Neural progenitor cell (in vitro differentiated cells): ENCODE results near the gene WDR72. TPM values are rescaled to one million over a fixed set of nuclear protein-coding genes. Genes with fewer than 3 reads are reported as not detected.

Experiments
- DNase-seq: peaks from one replicate; pipeline ENCODE4 v3.0.0-alpha.2; 2016; ENCODE audit warnings: low spot score
- H2AFZ ChIP-seq: fragments of 200-600 bp; sonication (generic); replicated peaks from 2 replicates; pipeline ENCODE4 v1.6.1; 2016; ENCODE audit warnings: antibody characterized with exemption
- H3F3A ChIP-seq: fragments of 200-600 bp; sonication (generic); 2 replicates; pipeline ENCODE4 v1.6.1; 2016; ENCODE audit warnings: antibody characterized with exemption, low read depth
- H3K27ac ChIP-seq: fragments of 200-600 bp; sonication (generic); 2 replicates; pipeline ENCODE4 v1.5.1; 2016; ENCODE audit warnings: mild to moderate bottlenecking
- H3K27me3 ChIP-seq: fragments of 200-600 bp; sonication (generic); 2 replicates; pipeline ENCODE4 v1.6.1; 2016; ENCODE audit warnings: mild to moderate bottlenecking, moderate library complexity
- H3K36me3 ChIP-seq: fragments of 200-600 bp; sonication (generic); 2 replicates; pipeline ENCODE4 v1.5.1; 2016
- H3K4me1 ChIP-seq: fragments of 200-600 bp; sonication (generic); 2 replicates; pipeline ENCODE4 v1.6.1; 2016; ENCODE audit warnings: mixed run types
- H3K4me2 ChIP-seq: fragments of 200-600 bp; sonication (generic); 2 replicates; pipeline ENCODE4 v1.6.1; 2016
- H3K4me3 ChIP-seq: fragments of 200-600 bp; sonication (generic); 2 replicates; pipeline ENCODE4 v1.5.1; 2016
- H3K79me2 ChIP-seq: fragments of 200-600 bp; sonication (generic); 2 replicates; pipeline ENCODE4 v1.6.1; 2016; ENCODE audit warnings: low read depth
- H3K9ac ChIP-seq: fragments of 200-600 bp; sonication (generic); 2 replicates; pipeline ENCODE4 v1.6.1; 2016
- H3K9me3 ChIP-seq: fragments of 200-600 bp; sonication (generic); 2 replicates; pipeline ENCODE4 v1.5.1; 2016; ENCODE audit warnings: low read depth
- H4K20me1 ChIP-seq: fragments of 200-600 bp; sonication (generic); 2 replicates; pipeline ENCODE4 v1.6.1; 2016; ENCODE audit warnings: low read depth
- H3K27ac Mint-ChIP-seq: 3 replicates; pipeline ENCODE4 v1.8.0; 2021; ENCODE audit warnings: mixed read lengths
- H3K27me3 Mint-ChIP-seq: 2 replicates; pipeline ENCODE4 v1.8.0; 2022; ENCODE audit warnings: low read depth, mild to moderate bottlenecking, inconsistent platforms, moderate library complexity, mixed read lengths; ENCODE audit not compliant: insufficient read depth
- H3K36me3 Mint-ChIP-seq: 3 replicates; pipeline ENCODE4 v1.8.0; 2021; ENCODE audit warnings: mixed read lengths
- H3K4me1 Mint-ChIP-seq: 3 replicates; pipeline ENCODE4 v1.8.0; 2021; ENCODE audit warnings: mixed read lengths
- H3K4me3 Mint-ChIP-seq: 3 replicates; pipeline ENCODE4 v1.8.0; 2021; ENCODE audit warnings: mild to moderate bottlenecking, moderate library complexity, mixed read lengths
- H3K9me3 Mint-ChIP-seq: 3 replicates; pipeline ENCODE4 v1.8.0; 2020; ENCODE audit warnings: mixed read lengths
- EZH2 ChIP-seq: fragments of 200-600 bp; sonication (generic); IDR thresholded peaks from 2 replicates; pipeline ENCODE4 v1.6.1; 2017; ENCODE audit warnings: antibody characterized with exemption, mild to moderate bottlenecking, moderate library complexity
- EZH2phosphoT487 ChIP-seq: fragments of 200-600 bp; sonication (generic); IDR thresholded peaks from 2 replicates; pipeline ENCODE4 v1.6.1; 2017; ENCODE audit warnings: antibody characterized with exemption
- total RNA-seq: library from RNA; depleted of rRNA; stranded (reverse); fragments of >200 nt; gene quantifications from 2 replicates; pipeline ENCODE4 v1.2.3, GENCODE V29; 2015; ENCODE audit warnings: low replicate concordance
- TF ChIP-seq, protein P1 (sequence below): fragments of 200-600 bp; sonication (generic); IDR thresholded peaks from 2 replicates; pipeline ENCODE4 v1.5.1; 2017; ENCODE audit warnings: antibody characterized with exemption, mild to moderate bottlenecking

WDR72 gene
- total RNA-seq, 1 donor from 2014 or later, result 4.6 TPM

DNA sequence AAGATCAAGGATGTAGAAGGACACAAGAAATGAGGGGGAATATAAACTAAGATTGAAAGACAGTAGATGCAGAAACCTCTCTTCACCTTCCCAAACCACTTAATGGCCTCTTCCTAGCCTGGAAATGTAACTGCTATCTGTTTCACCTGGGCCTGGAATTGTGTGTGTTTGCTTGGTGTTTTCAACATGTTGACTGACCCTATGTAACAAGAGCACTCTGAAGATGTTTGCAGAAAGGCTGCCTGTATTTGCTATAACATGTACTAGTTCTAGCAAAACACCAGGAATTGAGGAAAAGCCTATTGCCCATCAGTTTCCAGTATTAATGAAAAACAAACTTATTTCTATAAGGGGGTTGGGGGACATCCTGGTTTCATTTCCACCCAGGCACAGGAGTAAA lies 248.3 kb downstream of the WDR72 start:
- no peaks in the 10 kb centered on the region for H3K27me3 ChIP-seq
- H4K20me1 ChIP-seq, result no peaks in the 10 kb centered on the region
- H3K27ac ChIP-seq, result no peak overlapping the region
- no peak overlapping the region for H3K4me3 ChIP-seq
- no peaks in the 10 kb centered on the region for H3K36me3 ChIP-seq
- peaks cover 4% of the 10 kb centered on the region for H3K4me1 Mint-ChIP-seq
- H3K79me2 ChIP-seq, result no peaks in the 10 kb centered on the region
- TF ChIP-seq EZH2 (no peak), EZH2phosphoT487 (no peak)
- TF ChIP-seq, protein P1, sequence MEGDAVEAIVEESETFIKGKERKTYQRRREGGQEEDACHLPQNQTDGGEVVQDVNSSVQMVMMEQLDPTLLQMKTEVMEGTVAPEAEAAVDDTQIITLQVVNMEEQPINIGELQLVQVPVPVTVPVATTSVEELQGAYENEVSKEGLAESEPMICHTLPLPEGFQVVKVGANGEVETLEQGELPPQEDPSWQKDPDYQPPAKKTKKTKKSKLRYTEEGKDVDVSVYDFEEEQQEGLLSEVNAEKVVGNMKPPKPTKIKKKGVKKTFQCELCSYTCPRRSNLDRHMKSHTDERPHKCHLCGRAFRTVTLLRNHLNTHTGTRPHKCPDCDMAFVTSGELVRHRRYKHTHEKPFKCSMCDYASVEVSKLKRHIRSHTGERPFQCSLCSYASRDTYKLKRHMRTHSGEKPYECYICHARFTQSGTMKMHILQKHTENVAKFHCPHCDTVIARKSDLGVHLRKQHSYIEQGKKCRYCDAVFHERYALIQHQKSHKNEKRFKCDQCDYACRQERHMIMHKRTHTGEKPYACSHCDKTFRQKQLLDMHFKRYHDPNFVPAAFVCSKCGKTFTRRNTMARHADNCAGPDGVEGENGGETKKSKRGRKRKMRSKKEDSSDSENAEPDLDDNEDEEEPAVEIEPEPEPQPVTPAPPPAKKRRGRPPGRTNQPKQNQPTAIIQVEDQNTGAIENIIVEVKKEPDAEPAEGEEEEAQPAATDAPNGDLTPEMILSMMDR, result no peak
- no peak overlapping the region for H3K27ac Mint-ChIP-seq
- H3K27me3 Mint-ChIP-seq, result peaks cover 2% of the 10 kb centered on the region
- H3F3A ChIP-seq, result no peaks in the 10 kb centered on the region
- H3K9me3 Mint-ChIP-seq, result peaks cover 4% of the 10 kb centered on the region
- no peak overlapping the region for H3K4me3 Mint-ChIP-seq
- H3K9me3 ChIP-seq, result no peaks in the 10 kb centered on the region
- no peak overlapping the region for H3K4me2 ChIP-seq
- H3K9ac ChIP-seq, result no peak overlapping the region
- no peak for DNase-seq
- H3K36me3 Mint-ChIP-seq, result no peaks in the 10 kb centered on the region
- no peaks in the 10 kb centered on the region for H3K4me1 ChIP-seq
- H2AFZ ChIP-seq, result no peak overlapping the region

DNA sequence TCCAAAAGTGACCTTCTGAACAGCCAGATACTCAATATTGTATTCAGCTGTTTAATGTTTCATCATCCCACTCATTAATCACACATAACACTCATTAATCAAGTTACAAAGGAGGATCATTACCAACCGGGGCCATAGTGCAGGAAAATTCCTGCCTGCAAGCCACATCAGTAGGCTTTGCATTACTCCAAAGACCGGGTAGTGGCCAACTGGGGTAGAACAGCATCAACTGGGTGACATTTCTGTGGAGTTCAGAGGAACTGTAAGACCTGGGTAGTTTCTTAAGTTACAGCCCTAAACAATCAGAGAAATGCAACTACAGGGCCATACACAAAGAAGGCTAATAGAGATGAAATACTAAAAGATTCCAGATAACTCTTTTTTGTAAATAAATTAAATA lies 253.1 kb downstream of the WDR72 start:
- Histone ChIP-seq H4K20me1 (no peaks in the 10 kb centered on the region), H3K27ac (no peak overlapping the region), H3K27me3 (no peaks in the 10 kb centered on the region), H3K9me3 (no peaks in the 10 kb centered on the region), H3K36me3 (no peaks in the 10 kb centered on the region), H3K9ac (no peak overlapping the region), H3K4me3 (no peak overlapping the region), H2AFZ (no peak overlapping the region), H3F3A (no peaks in the 10 kb centered on the region), H3K79me2 (no peaks in the 10 kb centered on the region), H3K4me2 (no peak overlapping the region), H3K4me1 (no peaks in the 10 kb centered on the region)
- Mint-ChIP-seq H3K9me3 (peaks cover 4% of the 10 kb centered on the region), H3K27me3 (peaks cover 4% of the 10 kb centered on the region), H3K4me3 (no peak overlapping the region), H3K36me3 (no peaks in the 10 kb centered on the region), H3K4me1 (peaks cover 2% of the 10 kb centered on the region), H3K27ac (no peak overlapping the region)
- DNase-seq, result no peak
- no peak for TF ChIP-seq EZH2
- TF ChIP-seq, protein P1, result no peak
- no peak for TF ChIP-seq EZH2phosphoT487

DNA sequence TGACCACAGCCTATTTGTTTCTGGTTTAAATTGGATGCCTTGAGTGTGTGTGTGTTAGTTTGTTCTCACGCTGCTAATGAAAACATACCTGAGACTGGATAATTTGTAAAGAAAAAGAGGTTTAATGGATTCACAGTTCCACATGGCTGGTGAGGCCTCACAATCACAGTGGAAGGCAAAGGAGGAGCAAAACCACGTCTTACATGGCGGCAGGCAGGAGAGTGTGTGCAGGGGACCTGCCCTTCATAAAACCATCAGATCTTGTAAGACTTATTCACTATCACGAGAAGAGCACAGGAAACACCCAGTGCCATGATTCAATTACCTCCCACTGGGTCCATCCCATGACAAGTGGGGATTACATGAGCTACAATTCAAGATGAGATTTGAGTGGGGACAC lies 260.5 kb downstream of the WDR72 start:
- H3K4me3 Mint-ChIP-seq, result no peak overlapping the region
- no peaks in the 10 kb centered on the region for H3K9me3 ChIP-seq
- peaks cover 4% of the 10 kb centered on the region for H3K9me3 Mint-ChIP-seq

More for the DNA sequence above, 260.5 kb downstream of the WDR72 start:
- Histone ChIP-seq H3K4me2 (no peak overlapping the region), H4K20me1 (no peaks in the 10 kb centered on the region), H3K4me3 (no peak overlapping the region), H3K9ac (no peak overlapping the region), H3K27ac (no peak overlapping the region), H3K36me3 (no peaks in the 10 kb centered on the region), H3K79me2 (no peaks in the 10 kb centered on the region), H3F3A (no peaks in the 10 kb centered on the region), H3K27me3 (no peaks in the 10 kb centered on the region), H2AFZ (no peak overlapping the region), H3K4me1 (no peaks in the 10 kb centered on the region)
- H3K4me1 Mint-ChIP-seq, result no peaks in the 10 kb centered on the region
- H3K27ac Mint-ChIP-seq, result no peak overlapping the region
- no peak for TF ChIP-seq EZH2
- TF ChIP-seq EZH2phosphoT487, result no peak
- TF ChIP-seq, protein P1, result no peak
- H3K27me3 Mint-ChIP-seq, result peaks cover 2% of the 10 kb centered on the region
- no peaks in the 10 kb centered on the region for H3K36me3 Mint-ChIP-seq
- no peak for DNase-seq
